Activated CD4-positive, alpha-beta memory T cell treated with anti-CD3 and anti-CD28 coated beads for 36 hours (primary cell): ENCODE measurements around the gene TIGAR. TPM values are rescaled to one million over a fixed set of nuclear protein-coding genes. Genes with fewer than 3 reads are reported as not detected.

Experiments used
- CTCF ChIA-PET: fragments of 350-600 bp; sonication (Branson Sonifier 250); formaldehyde crosslinking; loops from one replicate; lab custom pipeline; 2021; ENCODE audit warnings: antibody characterized with exemption, inconsistent platforms; lab: Charles Lee
- POLR2A ChIA-PET: fragments of 350-600 bp; sonication (Branson Sonifier 250); formaldehyde crosslinking; loops from one replicate; lab custom pipeline; 2021; ENCODE audit warnings: antibody characterized with exemption; lab: Charles Lee
- DNase-seq: peaks from one replicate; pipeline ENCODE4 v3.0.0-alpha.2; 2020
- H3K27ac Mint-ChIP-seq: one replicate; pipeline ENCODE4 v1.8.0; 2021; ENCODE audit warnings: mixed read lengths
- H3K27me3 Mint-ChIP-seq: one replicate; pipeline ENCODE4 v1.8.0; 2021; ENCODE audit warnings: mixed read lengths
- H3K36me3 Mint-ChIP-seq: one replicate; pipeline ENCODE4 v1.8.0; 2021; ENCODE audit warnings: mixed read lengths
- H3K4me1 Mint-ChIP-seq: one replicate; pipeline ENCODE4 v1.8.0; 2021; ENCODE audit warnings: low read depth, mixed read lengths
- H3K4me3 Mint-ChIP-seq: one replicate; pipeline ENCODE4 v1.8.0; 2021; ENCODE audit warnings: mild to moderate bottlenecking, mixed read lengths
- H3K9me3 Mint-ChIP-seq: one replicate; pipeline ENCODE4 v1.8.0; 2021; ENCODE audit warnings: mixed read lengths
- intact Hi-C: fragments of 100-400 bp; cut with micrococcal nuclease; formaldehyde crosslinking; loops from one replicate; pipeline ENCODE4 v1.15.1; 2023
- total RNA-seq, 2 experiments: library from RNA; stranded (reverse); gene quantifications; one replicate each; pipeline ENCODE4 v1.2.3, GENCODE V29; 2021

The TIGAR gene
- total RNA-seq, 2 experiments from 2014 or later, result 12.0 to 13.6 TPM

DNA sequence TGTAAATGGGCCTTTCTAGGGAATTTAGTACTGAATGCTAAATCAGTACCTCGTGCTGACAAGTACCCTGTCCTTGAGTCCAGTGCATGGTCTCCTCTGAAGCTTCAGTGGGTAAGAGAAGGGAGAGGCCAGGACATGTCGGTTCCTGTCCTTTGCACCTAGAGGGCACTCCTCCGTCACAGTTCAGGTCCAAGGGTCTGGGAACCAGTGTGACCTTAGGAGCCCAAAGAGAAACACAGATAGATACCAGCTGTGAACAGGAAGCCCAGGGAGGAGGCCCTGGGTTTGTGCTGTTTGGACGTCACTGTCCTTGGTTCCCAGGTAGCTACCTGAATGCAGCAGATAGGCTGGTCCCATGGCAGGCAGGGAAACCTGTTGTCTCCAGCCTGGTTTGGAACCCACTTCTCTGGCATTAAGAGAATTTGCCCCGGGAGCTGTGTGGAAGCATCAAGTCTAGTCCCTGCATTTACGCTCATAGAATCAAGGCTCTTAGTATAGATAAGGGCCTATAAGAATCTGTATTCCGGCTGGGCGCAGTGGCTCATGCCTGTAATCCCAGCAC lies 62.4 kb downstream of the TIGAR start:
- ChIA-PET POLR2A (no interaction called here), CTCF (interaction anchor here (0.6 to 1.4 kb wide), 4 partner anchors 32 to 141 kb away, joined by 3 to 5 read pairs (median 3); no protein-coding TSS in a partner anchor)
- DNase-seq, result peak; percentile 14
- no peak overlapping the region for H3K4me3 Mint-ChIP-seq
- no peaks in the 10 kb centered on the region for H3K9me3 Mint-ChIP-seq
- intact Hi-C loops, result no loop called here
- H3K27me3 Mint-ChIP-seq, result peaks cover 4% of the 10 kb centered on the region
- H3K4me1 Mint-ChIP-seq, result no peaks in the 10 kb centered on the region
- H3K36me3 Mint-ChIP-seq, result no peaks in the 10 kb centered on the region
- no peak overlapping the region for H3K27ac Mint-ChIP-seq

GRCh38 chr12:4386801-4387200 lies 65.8 kb downstream of the TIGAR start:
- Mint-ChIP-seq H3K9me3 (no peaks in the 10 kb centered on the region), H3K27ac (no peak overlapping the region), H3K4me3 (no peak overlapping the region), H3K27me3 (no peaks in the 10 kb centered on the region), H3K36me3 (no peaks in the 10 kb centered on the region), H3K4me1 (no peaks in the 10 kb centered on the region)
- ChIA-PET POLR2A (no interaction called here), CTCF (no interaction called here)
- intact Hi-C loops, result no loop called here
- DNase-seq, result no peak

DNA sequence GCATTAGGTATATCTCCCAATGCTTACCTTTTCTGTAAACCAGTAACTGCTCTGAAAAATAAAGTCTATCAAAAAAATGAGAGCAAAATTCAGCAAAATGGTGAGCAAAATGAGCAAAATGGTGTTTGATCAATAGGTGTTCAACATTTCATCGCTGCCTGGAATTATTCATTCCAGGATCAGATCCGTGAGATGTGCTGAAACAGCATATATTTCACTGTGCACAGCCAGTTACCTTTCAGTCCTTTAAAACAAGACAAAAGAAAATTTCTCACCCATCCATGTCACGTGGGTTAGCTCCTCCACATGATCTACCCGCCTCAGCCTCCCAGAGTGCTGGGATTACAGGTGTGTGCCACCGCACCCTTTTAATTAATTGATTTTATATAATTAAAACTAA lies 66.6 kb downstream of the TIGAR start:
- POLR2A ChIA-PET, result no interaction called here
- Mint-ChIP-seq H3K4me1 (no peaks in the 10 kb centered on the region), H3K4me3 (no peak overlapping the region), H3K27me3 (peaks cover 3% of the 10 kb centered on the region), H3K9me3 (no peaks in the 10 kb centered on the region), H3K36me3 (no peaks in the 10 kb centered on the region), H3K27ac (no peak overlapping the region)
- no peak for DNase-seq
- intact Hi-C loops, result no loop called here
- CTCF ChIA-PET, result no interaction called here

DNA sequence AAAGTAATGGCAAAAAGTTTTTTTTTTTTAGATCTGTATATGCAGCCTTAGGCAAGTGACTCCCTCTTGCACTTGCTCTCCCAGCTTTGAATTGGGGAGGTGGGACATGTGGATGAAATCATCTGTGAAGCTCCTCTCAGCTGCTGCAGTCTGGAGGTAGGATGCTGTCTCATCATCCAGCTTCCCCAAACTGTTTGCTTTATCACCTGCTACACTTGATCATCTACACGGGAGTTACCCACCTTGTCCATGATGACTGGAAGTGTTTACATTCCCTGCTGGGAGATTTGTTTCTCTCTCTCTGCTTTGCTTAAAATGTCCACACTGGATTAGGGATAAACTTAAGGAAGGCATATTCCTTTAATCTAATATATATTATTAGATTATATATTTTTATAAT lies 67.0 kb downstream of the TIGAR start:
- no peak overlapping the region for H3K4me3 Mint-ChIP-seq
- no peaks in the 10 kb centered on the region for H3K36me3 Mint-ChIP-seq
- ChIA-PET CTCF (no interaction called here), POLR2A (no interaction called here)
- H3K4me1 Mint-ChIP-seq, result no peaks in the 10 kb centered on the region
- H3K27ac Mint-ChIP-seq, result no peak overlapping the region
- intact Hi-C loops, result no loop called here
- peaks cover 6% of the 10 kb centered on the region for H3K27me3 Mint-ChIP-seq
- no peak for DNase-seq
- H3K9me3 Mint-ChIP-seq, result no peaks in the 10 kb centered on the region

DNA sequence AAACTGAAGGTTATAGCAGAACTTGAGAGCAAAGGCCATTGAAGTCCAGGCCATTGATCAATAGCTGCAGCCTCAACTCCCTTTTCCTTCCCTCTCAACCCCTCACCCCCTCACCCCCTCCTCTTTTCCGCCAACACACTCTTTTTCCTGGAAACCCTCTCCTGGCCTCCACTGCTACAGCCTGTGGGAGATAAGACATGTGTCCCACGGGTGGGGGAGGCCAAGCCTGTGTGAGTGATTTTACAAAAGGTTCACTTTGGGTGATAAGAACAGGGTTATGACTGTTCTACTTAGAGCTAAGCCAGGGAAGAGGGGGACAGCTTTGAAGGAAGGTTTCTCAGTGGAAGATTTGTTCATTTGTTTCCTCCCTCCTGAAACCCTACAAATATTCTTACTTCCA lies 67.6 kb downstream of the TIGAR start:
- no peaks in the 10 kb centered on the region for H3K9me3 Mint-ChIP-seq
- intact Hi-C loops, result no loop called here
- no peaks in the 10 kb centered on the region for H3K4me1 Mint-ChIP-seq
- no peaks in the 10 kb centered on the region for H3K36me3 Mint-ChIP-seq
- no peak for DNase-seq
- peaks cover 10% of the 10 kb centered on the region for H3K27me3 Mint-ChIP-seq
- POLR2A ChIA-PET, result no interaction called here
- no peak overlapping the region for H3K27ac Mint-ChIP-seq
- H3K4me3 Mint-ChIP-seq, result no peak overlapping the region
- CTCF ChIA-PET, result interaction anchor here (0.7 kb wide), 1 partner anchor 10 kb away, joined by 3 read pairs; no protein-coding TSS in a partner anchor

DNA sequence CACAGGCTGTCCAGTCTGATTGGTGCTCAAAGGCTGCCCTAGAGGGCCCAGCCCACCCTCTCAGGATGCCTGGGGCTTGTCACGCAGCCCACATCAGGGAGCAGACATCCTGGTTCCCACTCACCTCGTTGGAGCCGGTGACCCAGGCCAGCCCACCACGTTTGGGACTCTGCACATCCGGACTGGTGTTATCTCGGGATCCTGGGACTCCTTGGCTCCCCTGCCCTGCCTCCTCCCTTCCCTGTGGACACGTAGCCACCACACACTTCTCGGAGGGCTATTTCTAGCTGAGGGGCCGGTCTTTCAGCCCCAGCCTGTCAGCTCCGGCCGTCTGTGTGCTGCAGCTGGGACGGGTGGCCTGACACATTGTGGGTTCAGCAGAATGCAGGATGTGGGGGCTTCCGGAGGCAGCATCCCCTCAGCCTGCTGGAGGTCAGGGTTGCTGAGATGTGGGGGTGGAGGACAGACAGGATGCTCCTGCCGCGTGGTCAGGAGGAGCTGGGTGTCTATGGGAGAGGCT lies 71.3 kb downstream of the TIGAR start:
- no peaks in the 10 kb centered on the region for H3K9me3 Mint-ChIP-seq
- ChIA-PET POLR2A (no interaction called here), CTCF (no interaction called here)
- intact Hi-C loops, result no loop called here
- no peaks in the 10 kb centered on the region for H3K4me1 Mint-ChIP-seq
- no peak overlapping the region for H3K4me3 Mint-ChIP-seq
- H3K27ac Mint-ChIP-seq, result no peak overlapping the region
- peaks cover 23% of the 10 kb centered on the region for H3K27me3 Mint-ChIP-seq
- H3K36me3 Mint-ChIP-seq, result no peaks in the 10 kb centered on the region
- no peak for DNase-seq

DNA sequence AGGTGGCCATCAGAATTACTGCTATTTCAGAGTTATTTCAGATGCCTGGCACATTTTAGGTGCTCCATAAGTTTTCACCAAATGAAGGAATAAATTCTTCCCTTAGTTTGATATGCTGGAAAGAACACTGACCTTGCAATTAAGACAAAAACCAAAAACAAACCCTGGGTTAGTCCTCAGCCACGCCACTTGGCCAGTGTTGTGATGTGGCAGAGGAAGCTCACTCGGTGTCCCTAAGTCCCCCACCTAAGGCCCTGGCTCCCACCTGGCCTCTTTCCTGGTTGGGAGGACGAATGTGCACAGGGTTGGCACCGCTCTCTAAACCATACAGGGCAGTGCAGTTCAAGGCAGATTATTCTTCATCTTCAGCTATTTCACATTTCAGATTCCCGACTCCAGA lies 72.2 kb downstream of the TIGAR start:
- Mint-ChIP-seq H3K36me3 (no peaks in the 10 kb centered on the region), H3K4me3 (no peak overlapping the region), H3K27me3 (peaks cover 24% of the 10 kb centered on the region), H3K4me1 (no peaks in the 10 kb centered on the region), H3K9me3 (no peaks in the 10 kb centered on the region), H3K27ac (no peak overlapping the region)
- CTCF ChIA-PET, result no interaction called here
- intact Hi-C loops, result no loop called here
- no peak for DNase-seq
- POLR2A ChIA-PET, result no interaction called here

DNA sequence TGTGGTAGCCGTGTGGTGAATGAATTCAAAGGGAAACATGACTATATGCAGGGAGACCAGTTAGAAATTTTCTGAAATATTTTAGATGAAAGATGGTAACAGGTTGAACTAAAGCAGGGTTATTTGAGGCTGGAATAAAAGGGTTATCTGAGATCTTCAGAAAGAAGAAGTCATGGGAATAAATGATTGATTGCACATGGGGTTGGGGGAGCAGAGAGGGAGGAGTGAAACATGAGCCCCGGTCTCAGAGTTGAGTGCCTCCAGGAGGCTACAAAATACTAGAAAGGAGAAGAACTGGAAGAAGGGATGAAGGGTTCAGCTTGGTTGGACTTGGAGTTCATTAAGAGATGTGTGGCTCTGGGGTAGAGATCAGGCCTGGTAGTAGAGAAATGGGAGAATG lies 74.8 kb downstream of the TIGAR start:
- intact Hi-C loops, result no loop called here
- H3K9me3 Mint-ChIP-seq, result no peaks in the 10 kb centered on the region
- no peaks in the 10 kb centered on the region for H3K36me3 Mint-ChIP-seq
- DNase-seq, result no peak
- H3K4me3 Mint-ChIP-seq, result no peak overlapping the region
- ChIA-PET CTCF (interaction anchor here (1.2 kb wide), 1 partner anchor 25 kb away, joined by 4 read pairs; no protein-coding TSS in a partner anchor), POLR2A (no interaction called here)
- no peaks in the 10 kb centered on the region for H3K4me1 Mint-ChIP-seq
- no peak overlapping the region for H3K27ac Mint-ChIP-seq
- peaks cover 27% of the 10 kb centered on the region for H3K27me3 Mint-ChIP-seq

DNA sequence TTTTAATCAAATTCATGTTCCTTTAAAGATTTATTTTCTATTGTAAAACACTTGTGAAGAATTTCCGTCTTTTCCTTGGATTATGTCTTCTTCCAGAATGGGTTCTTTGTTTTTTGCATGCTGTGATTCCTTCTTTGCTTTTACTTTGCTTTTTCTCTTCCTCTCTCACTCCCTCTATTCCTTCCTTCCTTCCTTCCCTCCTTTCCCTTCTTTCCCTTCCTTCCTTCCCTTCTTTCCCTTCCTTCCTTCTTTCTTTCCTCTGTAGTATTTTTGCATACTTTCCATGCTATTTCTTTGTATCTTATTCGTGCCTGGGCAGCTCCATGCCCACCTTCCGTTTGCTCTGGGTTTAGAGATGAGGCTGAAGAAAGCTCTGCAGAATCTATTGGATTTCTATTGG lies 80.1 kb downstream of the TIGAR start:
- POLR2A ChIA-PET, result no interaction called here
- CTCF ChIA-PET, result no interaction called here
- no peaks in the 10 kb centered on the region for H3K9me3 Mint-ChIP-seq
- H3K4me1 Mint-ChIP-seq, result no peaks in the 10 kb centered on the region
- H3K36me3 Mint-ChIP-seq, result no peaks in the 10 kb centered on the region
- peaks cover 13% of the 10 kb centered on the region for H3K27me3 Mint-ChIP-seq
- no peak for DNase-seq
- H3K27ac Mint-ChIP-seq, result no peak overlapping the region
- H3K4me3 Mint-ChIP-seq, result no peak overlapping the region
- intact Hi-C loops, result no loop called here

DNA sequence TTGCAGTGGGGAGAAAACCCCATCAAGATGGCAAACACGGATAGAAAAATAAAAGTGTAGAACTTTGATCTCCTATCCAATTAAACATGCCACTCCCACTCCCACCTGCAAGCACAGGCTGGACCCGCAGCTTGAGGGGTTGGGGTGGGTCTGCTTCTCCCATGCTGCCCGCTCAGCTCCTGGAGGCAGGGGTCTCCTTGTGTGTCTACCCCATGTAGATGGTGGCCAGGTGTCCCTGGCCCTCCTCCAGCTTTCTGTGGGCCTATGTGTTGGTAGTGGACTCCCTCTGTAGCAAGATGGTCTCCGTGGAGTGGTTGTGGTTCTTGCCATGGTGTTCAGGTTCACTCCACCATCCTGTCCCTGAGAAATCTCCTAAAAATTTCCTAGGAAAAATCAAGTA lies 82.0 kb downstream of the TIGAR start:
- no peaks in the 10 kb centered on the region for H3K4me1 Mint-ChIP-seq
- CTCF ChIA-PET, result interaction anchor here (1.0 kb wide), 1 partner anchor 151 kb away, joined by 3 read pairs; no protein-coding TSS in a partner anchor

More for the DNA sequence above, 82.0 kb downstream of the TIGAR start:
- Mint-ChIP-seq H3K36me3 (no peaks in the 10 kb centered on the region), H3K27me3 (peaks cover 13% of the 10 kb centered on the region), H3K27ac (no peak overlapping the region), H3K4me3 (no peak overlapping the region), H3K9me3 (no peaks in the 10 kb centered on the region)
- DNase-seq, result no peak
- intact Hi-C loops, result no loop called here
- POLR2A ChIA-PET, result no interaction called here

Other genes with a start within 250 kb of the TIGAR start
- 100 to 1,000 TPM; 255 to 261 TPM for gene CCND2, start 47.5 kb upstream of the TIGAR start, total RNA-seq
- gene FGF23, start 58.5 kb downstream of the TIGAR start, total RNA-seq, result not detected
- not detected for gene FGF6, start 124.6 kb downstream of the TIGAR start, total RNA-seq
- 10 to 100 TPM; 44.6 to 49.7 TPM for gene RAD51AP1, start 217.7 kb downstream of the TIGAR start, total RNA-seq
- gene DYRK4, start 241.0 kb downstream of the TIGAR start, total RNA-seq, result 10 to 100 TPM; 26.0 to 26.7 TPM